ENCODE results near the gene LGALS9.

- TF ChIP-seq, protein P1, sequence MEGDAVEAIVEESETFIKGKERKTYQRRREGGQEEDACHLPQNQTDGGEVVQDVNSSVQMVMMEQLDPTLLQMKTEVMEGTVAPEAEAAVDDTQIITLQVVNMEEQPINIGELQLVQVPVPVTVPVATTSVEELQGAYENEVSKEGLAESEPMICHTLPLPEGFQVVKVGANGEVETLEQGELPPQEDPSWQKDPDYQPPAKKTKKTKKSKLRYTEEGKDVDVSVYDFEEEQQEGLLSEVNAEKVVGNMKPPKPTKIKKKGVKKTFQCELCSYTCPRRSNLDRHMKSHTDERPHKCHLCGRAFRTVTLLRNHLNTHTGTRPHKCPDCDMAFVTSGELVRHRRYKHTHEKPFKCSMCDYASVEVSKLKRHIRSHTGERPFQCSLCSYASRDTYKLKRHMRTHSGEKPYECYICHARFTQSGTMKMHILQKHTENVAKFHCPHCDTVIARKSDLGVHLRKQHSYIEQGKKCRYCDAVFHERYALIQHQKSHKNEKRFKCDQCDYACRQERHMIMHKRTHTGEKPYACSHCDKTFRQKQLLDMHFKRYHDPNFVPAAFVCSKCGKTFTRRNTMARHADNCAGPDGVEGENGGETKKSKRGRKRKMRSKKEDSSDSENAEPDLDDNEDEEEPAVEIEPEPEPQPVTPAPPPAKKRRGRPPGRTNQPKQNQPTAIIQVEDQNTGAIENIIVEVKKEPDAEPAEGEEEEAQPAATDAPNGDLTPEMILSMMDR (optimal IDR thresholded peaks at IDR 0.05 in 1 of 3, IDR thresholded peaks at IDR 0.05 in 1 of 3, conservative IDR thresholded peaks at IDR 0.05 in 1 of 3; ENCODE audit: extremely low read depth in 1 of 3, insufficient read depth in 2 of 3, low read length in 3 of 3), result no peak
- TF ChIP-seq EZH2 (IDR thresholded peaks at IDR 0.05; ENCODE audit: low read length), result no peak
Measured at GRCh38 chr17:27621942-27622559, 8.9 kb upstream of the LGALS9 start.

All from keratinocyte (primary cell).